Prostate gland (tissue), 2 donors: ENCODE results near the gene ZNF140.

ENCODE experiments used
- CTCF ChIP-seq, 4 experiments: fragments of 200-600 bp in 2 of 4; fragments of 450-650 bp in 2 of 4; sonication (generic) in 2 of 4; IDR thresholded peaks; 1 replicate in 3 of 4; 2 replicates in 1 of 4; pipeline ENCODE4 v1.5.1; 2016 to 2019; ENCODE audit warnings: antibody characterized with exemption in 4 of 4, mild to moderate bottlenecking in 2 of 4, moderate library complexity in 2 of 4
- POLR2A ChIP-seq: fragments of 450-650 bp; IDR thresholded peaks from one replicate; pipeline ENCODE4 v1.6.1; 2016; ENCODE audit warnings: antibody characterized with exemption, mild to moderate bottlenecking

GRCh38 chr12:133046698-133047097, 34.0 kb upstream of the ZNF140 start:
- TF ChIP-seq POLR2A (no peak), CTCF (IDR thresholded peaks at IDR 0.05) (no peak)
